WERI-Rb-1 (cell line): ENCODE measurements around the gene TRABD2B.

ENCODE experiments used
- DNase-seq: peaks from one replicate; pipeline ENCODE4 v3.0.0-alpha.2; 2020
- H3K27ac ChIP-seq: fragments of 250-450 bp; sonication (Bioruptor Pico); 2 replicates; pipeline ENCODE4 v1.5.1; 2020; ENCODE audit warnings: mild to moderate bottlenecking, moderate library complexity
- H3K27me3 ChIP-seq: fragments of 250-450 bp; sonication (Bioruptor Pico); 2 replicates; pipeline ENCODE4 v1.5.1; 2021; ENCODE audit warnings: mild to moderate bottlenecking, low read depth, moderate library complexity; ENCODE audit not compliant: insufficient read depth, severe bottlenecking
- H3K36me3 ChIP-seq: fragments of 250-450 bp; sonication (Bioruptor Pico); 2 replicates; pipeline ENCODE4 v1.5.1; 2020; ENCODE audit warnings: mild to moderate bottlenecking, moderate library complexity
- H3K4me3 ChIP-seq: 2 replicates; pipeline ENCODE4 v1.5.1; 2011; ENCODE audit warnings: low read depth, mild to moderate bottlenecking, control low read depth, low read length
- H3K9me3 ChIP-seq: fragments of 250-450 bp; sonication (Bioruptor Pico); 2 replicates; pipeline ENCODE4 v1.5.1; 2021; ENCODE audit warnings: mild to moderate bottlenecking, moderate library complexity; ENCODE audit not compliant: severe bottlenecking
- TF ChIP-seq, protein P1 (sequence below): IDR thresholded peaks from 2 replicates; pipeline ENCODE4 v1.5.1; 2011; ENCODE audit warnings: low read depth, mild to moderate bottlenecking, control low read depth, inconsistent platforms, low read length

The TRABD2B gene

DNA sequence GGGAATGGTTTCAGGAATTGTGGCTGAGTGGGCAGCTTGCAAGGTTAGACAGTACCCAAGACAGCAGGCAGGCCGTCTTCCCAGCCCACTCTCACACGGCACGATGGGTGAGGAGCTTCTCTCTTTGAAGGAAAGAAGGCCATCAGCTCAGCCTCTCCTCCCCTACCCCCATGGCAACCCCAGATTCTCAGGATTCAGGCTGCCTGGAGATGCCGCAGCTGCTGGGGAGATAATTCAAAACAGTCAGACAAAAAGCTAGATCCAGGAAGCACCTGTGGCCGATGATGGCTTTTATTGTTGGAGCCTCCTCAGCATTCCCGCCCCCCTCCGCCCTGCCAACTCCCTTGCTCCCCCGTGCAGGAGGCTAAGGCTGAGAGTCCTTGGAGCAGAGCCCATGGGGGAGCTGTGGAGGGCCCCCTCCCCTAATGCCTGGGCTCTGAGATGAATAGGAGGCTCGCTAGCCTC is 220.5 kb downstream of the TRABD2B start:
- no peak overlapping the region for H3K27ac ChIP-seq
- H3K9me3 ChIP-seq: no peaks in the 10 kb centered on the region
- H3K4me3 ChIP-seq: no peak overlapping the region
- TF ChIP-seq, protein P1, sequence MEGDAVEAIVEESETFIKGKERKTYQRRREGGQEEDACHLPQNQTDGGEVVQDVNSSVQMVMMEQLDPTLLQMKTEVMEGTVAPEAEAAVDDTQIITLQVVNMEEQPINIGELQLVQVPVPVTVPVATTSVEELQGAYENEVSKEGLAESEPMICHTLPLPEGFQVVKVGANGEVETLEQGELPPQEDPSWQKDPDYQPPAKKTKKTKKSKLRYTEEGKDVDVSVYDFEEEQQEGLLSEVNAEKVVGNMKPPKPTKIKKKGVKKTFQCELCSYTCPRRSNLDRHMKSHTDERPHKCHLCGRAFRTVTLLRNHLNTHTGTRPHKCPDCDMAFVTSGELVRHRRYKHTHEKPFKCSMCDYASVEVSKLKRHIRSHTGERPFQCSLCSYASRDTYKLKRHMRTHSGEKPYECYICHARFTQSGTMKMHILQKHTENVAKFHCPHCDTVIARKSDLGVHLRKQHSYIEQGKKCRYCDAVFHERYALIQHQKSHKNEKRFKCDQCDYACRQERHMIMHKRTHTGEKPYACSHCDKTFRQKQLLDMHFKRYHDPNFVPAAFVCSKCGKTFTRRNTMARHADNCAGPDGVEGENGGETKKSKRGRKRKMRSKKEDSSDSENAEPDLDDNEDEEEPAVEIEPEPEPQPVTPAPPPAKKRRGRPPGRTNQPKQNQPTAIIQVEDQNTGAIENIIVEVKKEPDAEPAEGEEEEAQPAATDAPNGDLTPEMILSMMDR: no peak
- no peaks in the 10 kb centered on the region for H3K27me3 ChIP-seq
- no peak for DNase-seq
- no peaks in the 10 kb centered on the region for H3K36me3 ChIP-seq

- H3K36me3 ChIP-seq: no peaks in the 10 kb centered on the region
Measured at GRCh38 chr1:47774986-47775834, 222.0 kb downstream of the TRABD2B start.

DNA sequence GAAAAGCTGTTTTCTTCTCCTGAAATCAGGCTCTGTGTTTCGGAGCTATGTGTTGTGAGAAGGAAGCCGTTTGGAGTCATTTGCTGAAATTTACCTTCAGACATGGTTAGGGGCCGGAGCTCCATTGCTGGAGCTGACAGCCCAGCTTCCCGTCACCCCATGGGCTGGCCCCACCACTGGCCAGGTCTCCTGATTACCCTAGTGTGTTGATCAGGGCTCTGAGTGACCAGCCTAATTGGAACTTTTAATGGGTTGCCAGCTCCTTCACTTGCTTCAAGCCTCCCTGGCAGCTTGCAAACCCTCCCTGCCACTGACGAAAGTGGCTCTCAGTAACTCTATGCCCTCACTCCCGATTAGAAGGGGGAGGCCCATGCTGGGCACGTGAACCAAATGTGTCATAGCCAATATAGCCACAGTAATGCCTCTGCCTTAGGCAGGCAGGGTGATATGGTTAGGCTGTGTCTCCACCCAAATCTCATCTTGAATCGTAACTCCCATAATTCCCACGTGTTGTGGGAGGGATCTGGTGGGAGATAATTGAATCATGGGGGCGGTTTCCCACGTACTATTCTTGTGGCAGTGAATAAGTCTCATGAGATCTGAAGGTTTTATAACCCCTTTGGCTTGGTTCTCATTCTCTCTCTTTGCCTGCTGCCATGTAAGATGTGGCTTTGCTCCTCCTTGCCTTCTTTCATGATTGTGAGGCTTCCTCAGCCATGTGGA is 224.1 kb downstream of the TRABD2B start:
- Histone ChIP-seq H3K9me3 (no peaks in the 10 kb centered on the region), H3K27ac (no peak overlapping the region), H3K27me3 (no peaks in the 10 kb centered on the region), H3K36me3 (no peaks in the 10 kb centered on the region), H3K4me3 (no peak overlapping the region)
- TF ChIP-seq, protein P1: no peak
- DNase-seq: no peak

More at GRCh38 chr1:47774986-47775834, 222.0 kb downstream of the TRABD2B start:
- Histone ChIP-seq H3K9me3 (no peaks in the 10 kb centered on the region), H3K27ac (no peak overlapping the region), H3K27me3 (no peaks in the 10 kb centered on the region), H3K4me3 (no peak overlapping the region)
- no peak for DNase-seq
- TF ChIP-seq, protein P1: no peak

GRCh38 chr1:47772281-47772680 is 224.9 kb downstream of the TRABD2B start:
- Histone ChIP-seq H3K9me3 (no peaks in the 10 kb centered on the region), H3K4me3 (no peak overlapping the region), H3K27ac (no peak overlapping the region), H3K27me3 (no peaks in the 10 kb centered on the region), H3K36me3 (no peaks in the 10 kb centered on the region)
- DNase-seq: no peak
- TF ChIP-seq, protein P1: no peak

DNA sequence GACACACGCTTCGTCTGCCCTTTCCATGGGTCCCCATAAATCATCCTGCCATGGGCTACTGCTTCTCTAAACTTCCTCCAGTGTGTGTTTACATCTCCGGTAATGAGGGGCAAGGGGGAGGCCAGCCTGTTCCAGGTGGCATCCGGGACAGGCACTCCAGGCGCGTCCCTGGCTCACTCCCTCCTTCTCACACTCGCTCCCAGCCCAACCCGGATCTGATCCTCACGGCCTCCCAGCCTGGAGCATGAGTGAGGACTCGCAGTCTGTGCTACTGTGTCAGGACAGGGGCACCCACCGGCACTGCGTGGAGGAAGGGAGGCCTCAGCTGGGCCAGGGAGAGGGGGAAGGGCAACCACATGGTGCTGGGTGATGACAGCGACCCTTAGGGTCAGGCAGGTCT is 225.4 kb downstream of the TRABD2B start:
- TF ChIP-seq, protein P1: no peak
- Histone ChIP-seq H3K4me3 (no peak overlapping the region), H3K36me3 (no peaks in the 10 kb centered on the region), H3K9me3 (no peaks in the 10 kb centered on the region), H3K27ac (no peak overlapping the region), H3K27me3 (no peaks in the 10 kb centered on the region)
- DNase-seq: no peak
